Measurements from ENCODE around the gene SAMD4B.

SAMD4B gene

GRCh38 chr19:39413911-39414608, 71.8 kb downstream of the SAMD4B start:
- TF ChIP-seq CTCF (IDR thresholded peaks at IDR 0.05), result no peak

GRCh38 chr19:39415111-39416046, 73.2 kb downstream of the SAMD4B start:
- TF ChIP-seq CTCF (IDR thresholded peaks at IDR 0.05), result no peak

GRCh38 chr19:39416152-39417120, 74.2 kb downstream of the SAMD4B start:
- no peak for TF ChIP-seq CTCF (IDR thresholded peaks at IDR 0.05)

- TF ChIP-seq CTCF (IDR thresholded peaks at IDR 0.05), result no peak
Observed at GRCh38 chr19:39417463-39418181, 75.4 kb downstream of the SAMD4B start.

GRCh38 chr19:39419003-39419402, 76.8 kb downstream of the SAMD4B start:
- TF ChIP-seq CTCF (IDR thresholded peaks at IDR 0.05), result no peak

GRCh38 chr19:39420769-39421168, 78.5 kb downstream of the SAMD4B start:
- TF ChIP-seq CTCF (IDR thresholded peaks at IDR 0.05), result no peak

Measured in LNCAP (cell line).